Activated CD4-positive, alpha-beta memory T cell treated with anti-CD3 and anti-CD28 coated beads for 36 hours (primary cell): ENCODE measurements around the gene SIRT4. TPM values are rescaled to one million over a fixed set of nuclear protein-coding genes. Genes with fewer than 3 reads are reported as not detected.
A peak's percentile ranks its signal among the peaks of the same experiment; 100 is the strongest.
"Not testable (repeated sequence)": the region's sequence is repeated elsewhere in the genome, so short reads cannot be mapped to it uniquely, and the experiment has no call there.

ENCODE experiments used
- CTCF ChIA-PET: fragments of 350-600 bp; sonication (Branson Sonifier 250); formaldehyde crosslinking; loops from one replicate; lab custom pipeline; 2021; ENCODE audit warnings: antibody characterized with exemption, inconsistent platforms; lab: Charles Lee
- POLR2A ChIA-PET: fragments of 350-600 bp; sonication (Branson Sonifier 250); formaldehyde crosslinking; loops from one replicate; lab custom pipeline; 2021; ENCODE audit warnings: antibody characterized with exemption; lab: Charles Lee
- DNase-seq: peaks from one replicate; pipeline ENCODE4 v3.0.0-alpha.2; 2020
- H3K27ac Mint-ChIP-seq: one replicate; pipeline ENCODE4 v1.8.0; 2021; ENCODE audit warnings: mixed read lengths
- H3K27me3 Mint-ChIP-seq: one replicate; pipeline ENCODE4 v1.8.0; 2021; ENCODE audit warnings: mixed read lengths
- H3K36me3 Mint-ChIP-seq: one replicate; pipeline ENCODE4 v1.8.0; 2021; ENCODE audit warnings: mixed read lengths
- H3K4me1 Mint-ChIP-seq: one replicate; pipeline ENCODE4 v1.8.0; 2021; ENCODE audit warnings: low read depth, mixed read lengths
- H3K4me3 Mint-ChIP-seq: one replicate; pipeline ENCODE4 v1.8.0; 2021; ENCODE audit warnings: mild to moderate bottlenecking, mixed read lengths
- H3K9me3 Mint-ChIP-seq: one replicate; pipeline ENCODE4 v1.8.0; 2021; ENCODE audit warnings: mixed read lengths
- intact Hi-C: fragments of 100-400 bp; cut with micrococcal nuclease; formaldehyde crosslinking; loops from one replicate; pipeline ENCODE4 v1.15.1; 2023
- total RNA-seq, 2 experiments: library from RNA; stranded (reverse); gene quantifications; one replicate each; pipeline ENCODE4 v1.2.3, GENCODE V29; 2021

Gene SIRT4
- total RNA-seq, 2 experiments from 2014 or later = 1.8 to 2.0 TPM

- Mint-ChIP-seq H3K4me3 (peak overlapping the region; percentile 90), H3K27me3 (no peaks in the 10 kb centered on the region), H3K36me3 (no peaks in the 10 kb centered on the region), H3K4me1 (peaks cover 13% of the 10 kb centered on the region), H3K27ac (peak overlapping the region; percentile 88), H3K9me3 (no peaks in the 10 kb centered on the region)
- CTCF ChIA-PET = interaction anchor here (0.6 to 1.9 kb wide), 10 partner anchors 9 to 179 kb away, joined by 3 to 25 read pairs (median 5); partner anchors contain the start of genes PLA2G1B, RPLP0 and SIRT4
- POLR2A ChIA-PET = interaction anchor here (0.6 to 2.3 kb wide), 5 partner anchors 15 to 117 kb away, joined by 3 to 30 read pairs (median 7); partner anchors contain the start of genes RNU4-1, RNU4-2, RPLP0 and SIRT4
- peak; percentile 100 for DNase-seq
- intact Hi-C loops = loop anchor here (1.0 to 2.0 kb wide), 7 partner anchors 8 to 369 kb away; partner anchors contain the start of genes COQ5, COX6A1, MLEC and RNU4-1
Measured at GRCh38 chr12:120317224-120318105, 15.3 kb downstream of the SIRT4 start.

GRCh38 chr12:120321382-120322202 lies 19.5 kb downstream of the SIRT4 start:
- no peaks in the 10 kb centered on the region for H3K9me3 Mint-ChIP-seq
- CTCF ChIA-PET = interaction anchor here (0.6 to 2.8 kb wide), 4 partner anchors 20 to 1406 kb away, joined by 3 to 10 read pairs (median 4); partner anchors contain the start of genes PXN and SIRT4
- no peaks in the 10 kb centered on the region for H3K36me3 Mint-ChIP-seq
- POLR2A ChIA-PET = no interaction called here
- no peaks in the 10 kb centered on the region for H3K27me3 Mint-ChIP-seq
- peaks cover 15% of the 10 kb centered on the region for H3K4me1 Mint-ChIP-seq
- DNase-seq = no peak
- H3K4me3 Mint-ChIP-seq = no peak overlapping the region
- intact Hi-C loops = no loop called here
- no peak overlapping the region for H3K27ac Mint-ChIP-seq

DNA sequence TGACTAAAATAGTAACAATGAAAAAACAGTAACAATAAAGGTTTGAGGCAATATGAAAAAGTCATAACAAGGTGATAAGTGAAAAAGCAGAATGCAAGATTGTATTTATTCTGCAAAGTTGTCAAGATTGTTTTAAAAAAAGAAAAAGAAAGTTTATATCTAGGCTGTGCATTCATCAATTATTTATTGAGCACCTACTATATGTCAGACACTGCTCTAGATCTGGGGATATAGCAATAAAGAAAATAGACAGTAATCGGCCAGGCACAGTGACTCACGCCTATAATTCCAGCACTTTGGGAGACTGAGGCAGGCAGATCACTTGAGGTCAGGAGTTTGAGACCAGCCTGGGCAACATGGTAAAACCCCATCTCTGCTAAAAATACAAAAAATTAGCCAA lies 21.7 kb downstream of the SIRT4 start:
- no peaks in the 10 kb centered on the region for H3K27me3 Mint-ChIP-seq
- CTCF ChIA-PET = interaction anchor here (0.7 kb wide), 2 partner anchors 17 to 104 kb away, joined by 3 to 4 read pairs; no protein-coding TSS in a partner anchor

GRCh38 chr12:120324841-120325417 lies 22.8 kb downstream of the SIRT4 start:
- Mint-ChIP-seq H3K9me3 (no peaks in the 10 kb centered on the region), H3K4me1 (peaks cover 2% of the 10 kb centered on the region), H3K4me3 (no peak overlapping the region), H3K36me3 (no peaks in the 10 kb centered on the region), H3K27me3 (no peaks in the 10 kb centered on the region), H3K27ac (no peak overlapping the region)
- no peak for DNase-seq
- ChIA-PET POLR2A (interaction anchor here (0.6 to 0.7 kb wide), 2 partner anchors 33 to 101 kb away, joined by 3 to 4 read pairs; partner anchors contain the start of gene RNU4-2), CTCF (interaction anchor here (0.6 to 1.2 kb wide), 8 partner anchors 10 to 323 kb away, joined by 3 to 5 read pairs (median 3); partner anchors contain the start of genes PXN and SRSF9)
- intact Hi-C loops = loop anchor here (1.0 to 2.0 kb wide), 4 partner anchors 8 to 362 kb away; partner anchors contain the start of genes COX6A1, MLEC and POP5

More for the DNA sequence above, 21.7 kb downstream of the SIRT4 start:
- intact Hi-C loops = loop anchor here (2.0 kb wide), 3 partner anchors 115 to 363 kb away; partner anchors contain the start of genes COX6A1, MLEC and POP5
- DNase-seq = no peak
- Mint-ChIP-seq H3K4me1 (peaks cover 2% of the 10 kb centered on the region), H3K36me3 (no peaks in the 10 kb centered on the region), H3K9me3 (no peaks in the 10 kb centered on the region), H3K4me3 (no peak overlapping the region), H3K27ac (no peak overlapping the region)
- POLR2A ChIA-PET = interaction anchor here (0.7 to 1.1 kb wide), 2 partner anchors 9 to 31 kb away, joined by 3 to 4 read pairs; partner anchors contain the start of gene RNU4-1

DNA sequence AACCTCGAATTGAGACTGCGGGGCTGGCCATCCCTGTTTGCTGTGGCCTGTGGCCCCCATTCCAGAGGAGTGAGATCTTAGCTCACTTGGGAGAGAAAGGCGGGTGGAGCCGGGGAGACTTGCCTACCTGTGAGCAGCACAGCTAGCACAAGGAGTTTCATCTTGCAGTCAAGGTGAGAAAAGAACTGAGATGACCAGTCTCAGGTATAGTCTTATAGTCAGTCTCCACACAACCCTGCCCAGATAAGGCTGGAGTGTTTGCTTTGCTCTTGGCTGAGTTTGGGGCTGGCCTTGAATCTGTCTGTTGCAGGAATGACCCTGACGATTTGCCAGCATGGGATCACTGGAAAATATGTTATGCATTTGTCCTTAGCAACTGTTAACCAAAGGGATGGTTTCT lies 25.5 kb downstream of the SIRT4 start, which contains the start of gene PLA2G1B:
Gene PLA2G1B (minus strand): TSS at position 187 of the 400 bp plus-strand sequence. CDS start 26 bp downstream, at position 161.
- H3K27ac Mint-ChIP-seq = no peak within 1 kb of the TSS
- H3K4me1 Mint-ChIP-seq = peaks cover 2% of the 10 kb centered on the region
- H3K36me3 Mint-ChIP-seq = no peaks in the 10 kb centered on the region
- CTCF ChIA-PET = interaction anchor here (1.0 to 2.1 kb wide), 6 partner anchors 10 to 254 kb away, joined by 3 to 10 read pairs (median 6); partner anchors contain the start of gene POP5
- no peak within 1 kb of the TSS for H3K4me3 Mint-ChIP-seq
- intact Hi-C loops = no loop called here
- peaks cover 2% of the 10 kb centered on the region for H3K27me3 Mint-ChIP-seq
- no peak for DNase-seq
- POLR2A ChIA-PET = interaction anchor here (1.2 kb wide), 1 partner anchor 36 kb away, joined by 5 read pairs; the partner anchor contains the start of gene RNU4-2
- H3K9me3 Mint-ChIP-seq = no peaks in the 10 kb centered on the region

GRCh38 chr12:120328228-120328627 lies 26.1 kb downstream of the SIRT4 start:
- intact Hi-C loops = no loop called here
- no peak overlapping the region for H3K27ac Mint-ChIP-seq
- no peaks in the 10 kb centered on the region for H3K9me3 Mint-ChIP-seq
- no peak overlapping the region for H3K4me3 Mint-ChIP-seq
- ChIA-PET CTCF (no interaction called here), POLR2A (interaction anchor here (1.2 kb wide), 1 partner anchor 36 kb away, joined by 5 read pairs; the partner anchor contains the start of gene RNU4-2)
- no peaks in the 10 kb centered on the region for H3K36me3 Mint-ChIP-seq
- peaks cover 2% of the 10 kb centered on the region for H3K4me1 Mint-ChIP-seq
- H3K27me3 Mint-ChIP-seq = peaks cover 2% of the 10 kb centered on the region
- DNase-seq = no peak

- no peaks in the 10 kb centered on the region for H3K4me1 Mint-ChIP-seq
- H3K27ac Mint-ChIP-seq = no peak overlapping the region
- DNase-seq = no peak
- intact Hi-C loops = no loop called here
- H3K4me3 Mint-ChIP-seq = no peak overlapping the region
- ChIA-PET POLR2A (no interaction called here), CTCF (interaction anchor here (1.4 kb wide), 1 partner anchor 26 kb away, joined by 4 read pairs; no protein-coding TSS in a partner anchor)
- H3K9me3 Mint-ChIP-seq = peaks cover 7% of the 10 kb centered on the region
- H3K27me3 Mint-ChIP-seq = peaks cover 5% of the 10 kb centered on the region
- H3K36me3 Mint-ChIP-seq = no peaks in the 10 kb centered on the region
Measured at GRCh38 chr12:120331390-120331789, 29.3 kb downstream of the SIRT4 start.

GRCh38 chr12:120332041-120332440 lies 29.9 kb downstream of the SIRT4 start:
- Mint-ChIP-seq H3K9me3 (peaks cover 13% of the 10 kb centered on the region), H3K4me1 (no peaks in the 10 kb centered on the region), H3K27me3 (peaks cover 5% of the 10 kb centered on the region), H3K36me3 (no peaks in the 10 kb centered on the region), H3K4me3 (no peak overlapping the region), H3K27ac (no peak overlapping the region)
- ChIA-PET POLR2A (no interaction called here), CTCF (interaction anchor here (1.4 kb wide), 1 partner anchor 25 kb away, joined by 4 read pairs; no protein-coding TSS in a partner anchor)
- no peak for DNase-seq
- intact Hi-C loops = no loop called here

- POLR2A ChIA-PET = no interaction called here
- no peak overlapping the region for H3K4me3 Mint-ChIP-seq
- no peaks in the 10 kb centered on the region for H3K4me1 Mint-ChIP-seq
- CTCF ChIA-PET = interaction anchor here (1.4 kb wide), 1 partner anchor 25 kb away, joined by 4 read pairs; no protein-coding TSS in a partner anchor
- peaks cover 1% of the 10 kb centered on the region for H3K36me3 Mint-ChIP-seq
- H3K27ac Mint-ChIP-seq = no peak overlapping the region
- intact Hi-C loops = no loop called here
- no peak for DNase-seq
- H3K9me3 Mint-ChIP-seq = peaks cover 17% of the 10 kb centered on the region
- H3K27me3 Mint-ChIP-seq = peaks cover 5% of the 10 kb centered on the region
Measured at GRCh38 chr12:120332523-120332922, 30.4 kb downstream of the SIRT4 start.

DNA sequence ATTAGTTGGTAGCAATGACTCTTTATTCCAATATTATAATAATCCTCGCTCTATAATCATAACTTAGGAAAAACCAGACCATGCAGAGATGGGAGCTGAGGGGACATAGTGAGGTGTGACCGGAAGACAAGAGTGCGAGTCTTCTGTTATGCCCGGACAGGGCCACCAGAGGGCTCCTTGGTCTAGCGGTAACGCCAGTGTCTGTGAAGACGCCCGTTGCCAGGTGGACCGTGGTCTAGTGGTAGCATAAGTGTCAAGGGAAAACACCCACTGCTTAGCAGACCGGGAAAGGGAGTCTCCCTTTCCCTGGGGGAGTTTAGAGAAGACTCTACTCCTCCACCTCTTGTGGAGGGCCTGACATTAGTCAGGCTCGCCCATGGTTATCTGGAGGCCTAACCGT lies 33.3 kb downstream of the SIRT4 start:
- H3K4me1 Mint-ChIP-seq, intact Hi-C loops, POLR2A ChIA-PET, H3K36me3 Mint-ChIP-seq, H3K27ac Mint-ChIP-seq, H3K27me3 Mint-ChIP-seq, H3K4me3 Mint-ChIP-seq: not testable (repeated sequence)
- DNase-seq = peak; percentile 68
- H3K9me3 Mint-ChIP-seq = peaks cover 27% of the 10 kb centered on the region
- CTCF ChIA-PET = interaction anchor here (0.6 kb wide), 1 partner anchor 33 kb away, joined by 3 read pairs; the partner anchor contains the start of gene SIRT4

GRCh38 chr12:120336392-120336791 lies 34.3 kb downstream of the SIRT4 start:
- peaks cover 27% of the 10 kb centered on the region for H3K9me3 Mint-ChIP-seq
- H3K36me3 Mint-ChIP-seq, CTCF ChIA-PET, POLR2A ChIA-PET, H3K4me1 Mint-ChIP-seq, H3K27me3 Mint-ChIP-seq, H3K27ac Mint-ChIP-seq, intact Hi-C loops, H3K4me3 Mint-ChIP-seq, DNase-seq: not testable (repeated sequence)
